DMS79 (cell line): ENCODE measurements around the gene PKN3.
"Not testable (repeated sequence)": the region's sequence is repeated elsewhere in the genome, so short reads cannot be mapped to it uniquely, and the experiment has no call there.

Experiments used
- DNase-seq: peaks from one replicate; lab custom pipeline; 2025; lab: John Stamatoyannopoulos, UW

Gene PKN3

DNA sequence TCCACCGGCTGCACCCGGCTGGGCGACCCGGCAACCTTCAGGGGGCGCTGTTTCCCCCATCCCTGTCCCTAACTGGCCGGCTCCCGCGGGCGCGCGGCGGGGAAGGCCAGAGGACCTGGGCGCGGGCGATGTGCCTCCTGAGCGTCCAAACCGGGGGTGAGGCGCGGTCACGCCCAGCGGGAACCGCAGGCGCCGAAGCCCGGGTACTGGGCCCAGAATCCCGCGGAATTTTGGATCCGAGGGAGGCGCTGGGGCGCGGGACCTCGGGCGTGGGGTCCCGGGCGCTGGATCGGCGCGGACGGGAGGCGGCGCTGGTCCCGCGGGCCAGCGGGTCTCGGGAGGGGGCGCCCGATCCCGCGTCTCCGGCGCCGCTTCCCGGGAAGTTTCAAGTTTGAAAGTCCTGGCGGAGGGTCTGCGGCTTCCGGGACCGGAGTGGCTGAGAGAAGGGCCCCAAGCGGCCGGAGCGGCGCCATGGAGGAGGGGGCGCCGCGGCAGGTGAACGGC, at the start of gene PKN3:
PKN3 (plus strand) TSS at position 59 of the 504 bp plus-strand sequence; CDS start at position 472, 413 bp downstream.
- DNase-seq, result peak; percentile 75

DNA sequence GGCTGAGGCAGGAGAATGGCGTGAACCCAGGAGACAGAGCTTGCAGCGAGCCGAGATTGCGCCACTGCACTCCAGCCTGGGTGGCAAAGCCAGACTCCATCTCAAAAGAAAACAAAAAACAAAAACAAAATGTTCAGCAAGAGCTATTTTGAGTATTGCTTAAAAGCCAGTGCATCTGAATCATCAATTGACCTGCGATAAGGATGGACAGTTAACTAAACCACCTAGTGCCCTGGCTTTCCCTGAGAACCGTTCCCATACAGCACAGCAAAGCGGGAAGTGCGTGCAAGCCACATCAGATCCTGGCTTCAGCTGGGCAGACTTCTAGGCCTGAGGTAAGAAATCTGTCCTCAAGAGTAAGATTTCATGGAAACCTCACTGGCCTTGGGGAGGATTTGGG, 48.4 kb upstream of the PKN3 start:
- no peak for DNase-seq

DNA sequence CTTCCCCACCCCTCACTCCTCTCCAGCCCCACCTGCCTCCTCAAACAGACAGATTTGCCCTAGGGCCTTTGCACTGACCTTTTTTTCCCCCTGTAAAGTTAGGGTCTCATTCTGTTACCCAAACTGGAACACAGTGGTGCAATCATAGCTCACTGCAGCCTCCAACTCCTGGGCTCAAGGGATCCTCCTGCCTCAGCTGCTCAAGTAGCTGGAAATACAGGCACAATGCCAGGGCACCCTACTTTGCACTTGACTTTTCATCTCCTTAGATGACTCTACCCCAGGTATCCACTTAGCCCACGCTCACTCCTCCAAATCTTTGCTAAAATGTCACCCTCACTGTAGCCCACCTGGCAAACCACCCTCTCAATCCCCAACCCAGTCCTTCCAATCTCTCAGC, 47.8 kb upstream of the PKN3 start:
- DNase-seq, result peak; percentile 14

DNA sequence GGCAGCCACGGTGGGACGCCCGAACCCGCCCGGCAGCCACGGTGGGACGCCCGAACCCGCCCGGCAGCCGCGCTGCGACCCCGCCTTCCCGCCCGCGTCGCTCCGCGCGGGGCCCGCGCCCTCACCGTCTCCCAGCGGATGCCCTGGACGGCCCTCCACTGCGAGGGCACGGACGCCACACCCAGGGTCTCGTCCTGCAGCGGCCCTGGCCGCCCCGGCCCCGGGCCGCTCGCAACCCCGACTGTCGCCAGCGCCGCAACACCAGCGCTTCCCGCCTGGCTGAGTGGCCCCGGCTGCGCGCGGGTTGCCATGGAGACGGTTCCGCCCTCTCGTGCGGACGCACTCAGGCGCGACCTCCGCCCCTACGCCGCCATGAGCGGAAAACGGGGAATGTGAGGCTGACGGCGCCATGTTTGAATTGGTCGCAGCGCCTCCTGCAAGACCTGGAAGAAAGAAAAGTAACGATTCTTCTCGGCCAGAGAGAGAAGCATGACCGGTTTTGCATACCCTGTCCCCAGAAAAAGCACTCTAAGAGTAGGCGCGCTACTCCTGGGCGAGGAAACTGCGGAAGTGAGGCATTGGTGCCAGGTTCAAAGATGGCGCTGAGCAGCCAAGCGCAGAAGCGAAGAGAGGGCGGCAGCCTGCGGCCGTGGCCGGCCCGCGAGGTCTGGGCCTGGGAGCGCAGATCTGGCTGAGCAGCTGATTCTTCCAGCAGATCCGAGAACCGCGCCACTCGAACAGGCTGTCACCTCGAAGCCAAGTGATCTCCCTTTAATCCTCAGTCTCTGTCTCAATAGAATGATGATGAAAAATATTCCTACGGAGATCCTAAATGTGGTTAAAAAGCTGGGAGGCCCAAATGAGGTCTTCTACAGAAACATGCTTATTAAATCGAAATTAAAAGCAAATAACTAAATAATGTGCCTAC, 45.6 kb upstream of the PKN3 start, which contains the start of gene DYNC2I2:
DYNC2I2 (minus strand) TSS at position 432 of the 928 bp plus-strand sequence; CDS start at position 311, 121 bp downstream.
- peak; percentile 82 for DNase-seq

DNA sequence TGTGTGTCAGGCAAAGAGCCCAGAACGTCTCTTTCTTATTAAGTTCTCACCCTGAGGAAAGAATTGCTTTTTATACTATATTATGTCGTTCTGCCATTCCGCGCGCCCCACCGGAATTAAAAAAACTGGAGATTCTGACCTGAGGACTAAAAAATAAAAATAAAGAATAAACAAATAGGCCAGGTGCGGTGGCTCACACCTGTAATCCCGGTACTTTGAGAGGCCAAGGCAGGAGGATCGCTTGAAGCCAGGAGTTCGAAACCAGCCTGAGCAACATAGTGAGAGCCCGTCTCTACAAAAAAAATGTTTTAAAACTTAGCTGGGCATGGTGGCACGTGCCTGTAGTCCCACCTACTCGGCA, 45.0 kb upstream of the PKN3 start:
- DNase-seq, result no peak

DNA sequence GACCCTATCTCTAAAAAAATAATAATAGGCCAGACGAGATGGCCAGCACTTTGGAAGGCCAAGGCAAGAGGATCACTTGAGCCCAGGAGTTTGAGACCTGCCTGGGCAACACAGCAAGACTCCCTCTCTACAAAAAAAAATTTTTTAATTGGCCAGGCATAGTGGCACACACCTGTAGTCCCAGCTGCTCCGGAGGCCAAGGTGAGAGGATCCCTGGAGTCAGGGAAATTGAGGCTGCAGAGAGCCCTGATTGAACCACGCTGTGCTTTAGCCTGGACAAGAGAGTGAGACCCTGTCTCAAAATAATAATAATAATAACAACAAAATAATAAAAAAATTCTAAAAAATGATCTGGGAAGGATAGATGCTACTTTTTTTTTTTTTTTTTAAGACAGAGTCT, 44.5 kb upstream of the PKN3 start:
- no peak for DNase-seq

DNA sequence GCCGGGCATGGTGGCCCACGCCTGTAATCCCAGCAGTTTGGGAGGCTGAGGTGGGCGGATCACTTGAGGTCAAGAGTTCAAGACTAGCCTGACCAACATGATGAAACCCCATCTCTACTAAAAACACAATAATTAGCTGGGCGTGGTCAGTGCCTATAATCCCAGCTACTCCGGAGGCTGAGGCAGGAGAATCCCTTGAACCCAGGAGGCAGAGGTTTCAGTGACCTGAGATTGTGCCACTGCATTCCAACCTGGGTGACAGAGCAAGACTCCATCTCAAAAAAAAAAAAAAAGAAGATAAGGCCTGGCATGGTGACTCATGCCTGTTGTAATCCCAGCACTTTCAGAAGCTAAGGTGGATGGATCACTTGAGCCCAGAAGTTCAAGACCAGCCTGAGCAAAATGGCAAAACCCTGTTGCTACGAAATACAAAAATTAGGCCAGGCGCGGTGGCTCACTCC, 35.8 kb upstream of the PKN3 start:
- not testable (repeated sequence) for DNase-seq

DNA sequence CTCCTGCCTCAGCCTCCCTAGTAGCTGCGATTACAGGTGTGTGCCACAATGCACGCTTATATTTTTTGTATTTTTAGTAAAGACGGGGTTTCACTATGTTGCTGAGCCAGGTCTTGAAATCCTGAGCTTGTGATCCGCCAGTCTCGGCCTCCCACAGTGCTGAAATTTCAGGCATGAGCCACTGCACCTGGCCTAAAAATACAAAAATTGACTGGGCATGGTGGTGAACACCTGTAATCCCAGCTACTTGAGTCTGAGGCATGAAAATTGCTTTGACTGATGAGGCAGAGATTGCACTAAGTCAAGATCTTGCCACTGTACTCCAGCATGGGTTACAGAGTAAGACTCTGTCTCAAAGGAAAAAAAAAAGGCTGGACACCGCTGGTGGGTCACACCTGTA, 32.5 kb upstream of the PKN3 start:
- DNase-seq, result no peak

DNA sequence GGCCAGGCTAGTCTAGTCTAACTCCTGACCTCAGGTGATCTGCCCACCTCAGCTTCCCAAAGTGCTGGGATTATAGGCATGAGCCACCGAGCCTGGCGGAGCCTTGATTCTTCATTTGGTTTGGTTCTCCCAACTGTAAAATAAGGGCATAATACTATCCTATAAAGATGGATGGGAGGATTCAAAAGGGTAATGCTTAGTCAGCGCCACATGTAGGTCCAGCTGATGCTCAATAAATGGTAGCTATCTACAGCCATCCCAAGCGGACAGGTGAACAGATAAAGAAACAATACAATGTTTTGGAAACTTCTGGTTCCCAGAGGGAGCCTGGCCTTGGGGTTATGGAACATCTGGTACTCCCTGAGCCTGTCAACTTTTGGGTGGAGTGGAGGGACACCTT, 26.9 kb upstream of the PKN3 start:
- no peak for DNase-seq

DNA sequence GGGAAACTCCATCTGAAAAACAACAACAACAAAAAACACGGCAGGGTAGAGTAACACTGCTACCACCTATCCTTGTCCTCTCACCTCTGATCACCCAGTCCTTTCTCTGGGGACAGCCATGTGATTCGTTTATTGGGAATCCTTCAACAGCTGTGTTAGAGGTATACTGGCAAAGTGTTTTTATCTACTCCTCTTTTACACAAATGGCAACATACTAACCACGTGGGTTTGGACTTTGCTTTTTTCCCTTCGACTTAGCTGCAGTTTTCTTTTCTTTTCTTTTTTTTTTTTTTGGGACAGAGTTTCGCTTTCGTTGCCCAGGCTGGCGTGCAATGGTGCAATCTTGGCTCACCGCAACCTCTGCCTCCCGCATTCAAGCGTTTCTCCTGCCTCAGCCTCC, 24.5 kb upstream of the PKN3 start:
- no peak for DNase-seq

DNA sequence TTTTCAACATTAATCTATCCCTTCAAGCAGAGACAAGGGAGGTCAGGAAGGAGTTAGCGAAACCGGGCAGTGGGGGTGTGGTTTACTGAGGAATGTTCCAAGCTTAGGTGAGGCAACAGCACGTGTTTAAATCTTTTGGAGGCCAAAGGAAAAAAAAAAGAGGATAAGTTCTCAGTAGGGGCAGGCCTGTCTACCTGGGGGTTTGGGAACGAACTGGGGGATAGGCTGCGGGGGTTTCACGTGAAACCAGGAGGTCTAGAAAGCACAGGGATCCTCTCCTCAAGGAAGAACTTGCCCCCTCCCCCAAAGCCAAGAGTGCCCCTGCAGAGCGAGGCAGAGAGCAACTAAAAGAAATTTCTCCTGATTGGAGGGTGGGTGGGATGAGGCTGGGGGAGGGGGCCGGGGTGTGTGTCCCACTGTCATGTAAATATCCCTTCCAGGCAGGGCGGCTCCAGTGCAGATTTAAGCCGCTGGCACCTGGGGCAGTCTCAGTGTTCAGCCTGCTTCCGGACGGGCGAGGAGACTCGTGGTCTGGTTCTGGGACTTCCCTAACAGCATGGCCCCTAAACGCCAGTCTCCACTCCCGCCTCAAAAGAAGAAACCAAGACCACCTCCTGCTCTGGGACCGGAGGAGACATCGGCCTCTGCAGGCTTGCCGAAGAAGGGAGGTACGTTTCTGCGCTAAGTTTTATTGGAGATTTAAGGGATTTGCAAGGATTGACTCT, 18.8 kb upstream of the PKN3 start:
- DNase-seq, result no peak

DNA sequence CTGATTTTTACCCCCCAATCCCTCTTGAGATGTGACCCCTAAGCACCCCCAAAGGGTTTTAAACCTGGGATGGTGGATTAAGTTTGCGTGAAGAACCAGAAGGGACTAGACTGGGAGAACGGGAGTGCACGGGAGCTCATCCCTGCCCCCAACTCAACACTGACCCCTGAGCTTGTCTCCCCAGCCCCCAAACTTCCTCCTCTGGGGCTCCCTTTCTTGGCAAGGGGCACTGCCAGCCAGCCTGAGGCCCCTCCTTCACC, 18.3 kb upstream of the PKN3 start:
- no peak for DNase-seq

DNA sequence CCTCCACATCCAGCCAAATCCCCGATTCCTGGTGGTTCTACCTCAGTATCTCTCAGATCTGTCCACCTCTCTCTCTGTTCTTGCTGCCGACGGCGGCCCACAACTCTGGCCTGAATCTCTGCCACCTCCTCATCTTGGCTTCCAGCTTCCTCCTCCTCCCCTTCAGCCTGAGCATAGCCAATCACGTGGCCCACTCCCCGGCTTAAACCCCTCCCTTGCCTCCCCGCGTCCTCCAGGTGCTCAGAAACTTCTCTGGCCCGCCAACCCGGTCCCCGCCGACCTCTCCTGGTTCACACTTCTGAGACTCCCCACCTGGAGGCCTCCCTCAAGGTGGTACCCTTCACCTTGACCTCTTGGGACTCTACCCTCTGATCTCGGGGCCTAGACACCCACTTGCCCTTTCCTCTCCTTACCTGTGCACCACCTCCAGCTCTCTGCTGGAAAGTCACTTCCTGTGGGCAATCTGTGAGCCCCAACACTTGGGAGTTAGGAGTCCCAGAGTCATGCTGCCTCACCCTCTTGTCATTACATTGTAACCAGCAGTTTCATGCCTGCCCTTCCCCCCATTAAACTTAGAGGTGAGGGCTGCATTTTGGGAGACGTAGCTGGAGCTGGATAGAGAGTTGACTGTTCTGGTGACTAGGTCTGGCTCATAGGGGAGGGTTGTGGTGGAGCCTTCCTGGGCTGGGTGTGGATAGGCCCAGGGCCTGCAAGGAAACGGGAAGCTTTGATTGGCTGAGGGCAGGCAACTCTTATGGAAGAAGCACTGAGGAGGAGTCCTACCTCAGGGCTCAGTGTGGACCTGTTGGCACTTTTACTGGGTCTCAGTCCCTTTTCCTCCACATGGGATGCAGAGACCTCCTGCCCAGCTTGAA, 17.7 kb upstream of the PKN3 start:
- peak; percentile 43 for DNase-seq

DNA sequence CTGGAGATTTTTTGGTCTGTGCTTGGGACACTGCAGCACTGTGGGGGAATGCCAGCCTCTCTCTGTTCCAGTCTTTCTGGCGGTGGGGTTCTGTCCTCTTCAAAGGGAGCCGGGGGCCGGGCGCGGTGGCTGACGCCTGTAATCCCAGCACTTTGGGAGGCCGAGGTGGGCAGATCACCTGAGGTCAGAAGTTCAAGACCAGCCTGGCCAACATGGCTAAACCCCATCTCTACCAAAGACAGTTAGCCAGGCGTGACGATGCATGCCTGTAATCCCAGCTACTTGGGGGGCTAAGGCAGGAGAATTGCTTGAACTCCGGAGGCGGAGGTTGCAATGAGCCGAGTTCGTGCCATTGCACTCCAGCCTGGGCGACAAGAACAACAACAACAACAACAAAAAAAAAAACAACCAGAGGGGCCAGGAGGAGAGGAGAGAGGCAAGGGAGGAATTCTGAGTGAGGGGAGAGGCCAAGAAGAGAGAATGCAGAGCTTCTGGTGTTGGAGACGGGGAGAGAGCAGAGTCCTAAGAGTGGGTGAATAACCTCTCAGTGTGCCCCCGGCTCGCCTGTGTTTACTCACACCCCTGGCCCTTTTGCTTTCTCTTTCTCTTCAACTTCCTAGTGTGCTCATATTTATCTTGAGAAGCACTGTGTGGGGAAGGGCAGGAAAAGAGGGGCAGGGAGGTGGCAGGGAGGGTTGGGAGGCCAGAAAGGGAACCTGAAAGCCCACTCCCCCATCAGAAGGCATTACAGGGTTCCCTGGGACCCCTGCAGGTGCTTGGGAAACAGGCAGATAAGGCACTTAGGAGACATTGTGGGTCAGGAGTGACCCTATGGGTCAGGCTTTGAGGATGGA, 16.4 kb upstream of the PKN3 start:
- DNase-seq, result no peak

DNA sequence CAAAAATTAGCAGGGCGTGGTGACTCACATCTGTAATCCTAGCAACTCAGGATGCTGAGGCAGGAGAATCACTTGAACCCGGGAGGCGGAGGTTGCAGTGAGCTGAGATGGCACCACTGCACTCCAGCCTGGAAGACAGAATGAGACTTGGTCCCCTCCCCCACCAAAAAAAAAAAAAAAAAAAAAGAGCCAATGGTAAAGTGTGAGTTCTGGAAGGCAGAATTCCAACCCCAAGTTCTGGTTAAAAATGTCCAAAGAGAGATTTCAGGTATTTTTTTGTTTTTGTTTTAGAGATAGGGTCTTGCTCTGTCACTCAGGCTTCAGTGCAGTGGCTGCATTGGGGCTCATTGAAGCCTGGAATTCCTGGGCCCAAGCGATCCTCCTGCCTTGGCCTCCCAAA, 14.8 kb upstream of the PKN3 start:
- no peak for DNase-seq

DNA sequence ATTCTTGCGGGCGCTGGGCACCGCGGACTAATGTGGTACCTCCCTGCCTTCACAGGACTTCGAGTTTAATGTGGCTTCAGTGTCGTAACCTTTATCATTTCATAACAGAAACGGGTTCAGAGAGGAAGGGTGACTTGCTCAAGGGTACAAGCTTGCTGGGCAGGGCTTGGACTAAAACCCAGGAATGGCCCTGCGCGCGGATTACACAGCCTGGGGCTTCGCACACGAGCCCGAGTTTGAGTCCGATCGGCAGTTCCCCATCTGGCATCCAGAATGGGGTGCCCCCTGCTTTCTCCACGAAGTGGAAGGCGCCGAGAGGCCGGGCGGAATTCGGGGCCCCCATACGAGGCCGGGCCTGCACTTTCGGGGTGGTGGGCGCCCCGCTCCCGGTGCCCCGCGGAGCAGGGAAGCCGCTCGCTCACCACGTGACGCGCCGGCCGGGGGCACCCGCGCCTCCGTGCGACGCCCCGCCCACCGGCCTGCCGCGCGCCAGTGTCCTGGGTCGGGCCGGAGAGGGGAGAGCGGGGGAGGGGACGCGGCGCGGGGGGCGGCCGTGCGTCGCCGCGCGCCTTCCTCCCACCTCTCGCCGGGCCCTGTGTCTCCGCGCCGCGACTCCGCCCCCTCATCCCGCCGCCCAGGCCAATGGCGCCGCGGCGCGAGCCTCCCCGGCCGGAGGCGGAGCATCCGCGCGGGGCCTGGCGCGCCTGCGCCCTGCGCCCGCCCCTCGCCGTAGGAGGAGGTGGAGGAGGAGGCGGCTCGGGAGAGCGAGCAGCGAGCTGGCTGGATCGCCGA, 13.6 kb upstream of the PKN3 start, which contains the start of gene SET:
SET (plus strand) TSS at position 722 of the 792 bp plus-strand sequence. CDS start 361 bp downstream, outside the sequence.
- peak; percentile 86 for DNase-seq

DNA sequence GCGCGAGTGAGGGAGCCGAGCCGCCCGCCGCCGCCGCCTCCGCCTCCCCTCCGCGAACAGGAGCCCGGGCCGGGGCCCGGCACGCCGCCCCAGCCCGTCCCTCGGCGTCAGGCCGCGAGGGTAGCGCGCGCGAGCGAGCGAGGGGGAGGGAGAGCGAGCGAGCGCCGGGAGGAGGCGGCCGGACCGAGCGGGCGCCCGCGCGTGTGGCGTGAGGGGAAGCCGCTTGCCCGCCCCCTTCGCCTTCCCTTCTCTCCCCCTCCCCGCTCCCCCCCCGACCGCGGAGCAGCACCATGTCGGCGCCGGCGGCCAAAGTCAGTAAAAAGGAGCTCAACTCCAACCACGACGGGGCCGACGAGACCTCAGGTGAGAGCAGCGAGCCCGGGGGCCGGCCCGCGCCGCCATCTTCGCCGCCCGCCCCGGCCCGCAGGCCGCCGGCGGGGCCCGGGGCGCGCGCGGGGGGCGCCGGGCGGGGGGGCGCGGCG, 13.0 kb upstream of the PKN3 start:
- DNase-seq, result peak; percentile 56

DNA sequence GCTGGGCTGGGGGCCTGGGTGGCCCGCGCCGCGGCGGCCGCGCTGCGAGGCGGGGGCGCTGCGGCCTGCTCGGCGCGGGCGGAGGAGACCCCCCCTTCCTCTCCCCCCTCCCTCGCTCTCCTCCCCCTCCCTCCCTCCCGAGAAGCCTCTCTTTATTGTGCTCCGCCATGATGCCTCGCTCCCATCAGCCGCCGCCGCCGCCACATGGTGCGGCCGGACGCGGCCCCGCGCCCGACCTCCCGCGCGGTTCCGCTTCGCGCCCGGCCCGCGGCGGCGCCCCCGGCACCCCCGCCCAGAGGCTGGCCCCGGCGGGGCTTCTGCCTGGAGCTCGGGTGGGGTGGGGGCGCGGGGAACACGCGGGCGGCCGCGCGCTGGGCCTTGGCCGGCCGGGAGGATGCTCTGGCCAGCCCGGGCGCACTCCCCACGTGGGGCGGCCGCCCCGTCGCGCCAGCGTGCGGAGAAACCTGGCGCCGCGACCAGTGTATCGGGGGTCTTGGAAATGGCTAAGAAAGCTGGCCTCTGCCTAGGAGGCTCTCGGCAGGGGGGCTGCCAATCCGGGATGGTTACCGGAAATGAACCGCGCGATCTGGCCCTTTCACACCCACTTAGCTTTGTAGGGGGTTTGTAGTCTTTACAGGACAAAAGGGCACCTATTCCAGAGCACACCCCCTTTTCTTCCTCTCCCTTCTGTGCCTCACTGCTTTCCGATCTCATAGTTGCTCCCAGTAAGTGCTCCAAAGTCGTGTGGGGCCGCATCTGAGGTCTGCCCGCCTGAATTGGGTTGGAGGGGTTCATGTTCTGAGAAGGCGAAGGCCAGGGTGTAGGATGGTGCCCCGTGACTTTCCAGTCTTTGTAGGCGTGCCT, 12.3 kb upstream of the PKN3 start:
- no peak for DNase-seq

DNA sequence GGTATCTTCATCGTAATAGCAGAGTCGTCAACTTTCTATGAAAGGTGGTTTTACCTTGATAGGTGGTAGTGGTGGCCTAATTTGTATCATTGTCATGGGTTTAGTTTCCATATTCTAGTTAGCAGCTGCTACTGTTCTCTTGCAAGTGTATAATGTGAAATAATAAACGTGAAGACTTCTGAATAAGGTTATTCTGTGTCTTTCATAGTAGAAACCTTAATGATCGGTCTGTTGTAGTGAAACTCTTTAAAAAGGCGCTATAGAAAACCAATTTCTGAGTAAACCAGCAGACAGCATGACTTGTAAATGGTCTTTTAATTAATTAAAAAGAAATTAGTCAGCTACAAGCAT, 11.6 kb upstream of the PKN3 start:
- no peak for DNase-seq
